ENCODE results near the gene SNRPA1. TPM values are rescaled to one million over a fixed set of nuclear protein-coding genes. Genes with fewer than 3 reads are reported as not detected.

The SNRPA1 gene
- total RNA-seq, 2 experiments from 2014 or later = 214 to 222 TPM

- peak in 1 of 14 experiments; percentile 28 for DNase-seq
- TF ChIP-seq CTCF (IDR thresholded peaks at IDR 0.05) = no peak
- no peak overlapping the region for H3K4me3 ChIP-seq (ENCODE audit: low read length)
- Mint-ChIP-seq H3K4me1 (ENCODE audit: low read depth) (no peaks in the 10 kb centered on the region), H3K4me3 (no peak overlapping the region), H3K36me3 (ENCODE audit: low read depth) (no peaks in the 10 kb centered on the region), H3K27ac (no peak overlapping the region), H3K27me3 (peaks cover 10% of the 10 kb centered on the region), H3K9me3 (no peaks in the 10 kb centered on the region)
- ChIA-PET CTCF (interaction anchor here (1.4 kb wide), 1 partner anchor 9 kb away, joined by 4 read pairs; no protein-coding TSS in a partner anchor), POLR2A (no interaction called here)
- no peaks in the 10 kb centered on the region for H3K9me3 ChIP-seq (ENCODE audit: control insufficient read depth in 1 of 2, insufficient read depth in 1 of 2, low read length in 2 of 2)
- H3K27me3 ChIP-seq (ENCODE audit: control insufficient read depth in 1 of 2, insufficient read depth in 2 of 2, low read length in 2 of 2) = peaks cover 0 to 2% of the 10 kb centered on the region in 2 experiments
- ATAC-seq (ENCODE audit: poor library complexity) = no peak
- intact Hi-C loops (cut with DNase I, micrococcal nuclease) = no loop called here
- H3K27ac ChIP-seq (ENCODE audit: low read depth in 1 of 2, low read length in 2 of 2) = no peak overlapping the region
- no peaks in the 10 kb centered on the region for H3K4me1 ChIP-seq (ENCODE audit: insufficient read depth, low read length)
- no peaks in the 10 kb centered on the region for H3K36me3 ChIP-seq (ENCODE audit: insufficient read depth, low read length)
Measured at GRCh38 chr15:101309436-101310160, 14.6 kb upstream of the SNRPA1 start.

GRCh38 chr15:101308604-101309435 is 13.8 kb upstream of the SNRPA1 start:
- ChIA-PET CTCF (interaction anchor here (1.4 kb wide), 1 partner anchor 9 kb away, joined by 4 read pairs; no protein-coding TSS in a partner anchor), POLR2A (no interaction called here)
- Mint-ChIP-seq H3K27ac (no peak overlapping the region), H3K4me3 (no peak overlapping the region), H3K27me3 (peaks cover 6% of the 10 kb centered on the region), H3K9me3 (no peaks in the 10 kb centered on the region), H3K36me3 (ENCODE audit: low read depth) (no peaks in the 10 kb centered on the region), H3K4me1 (ENCODE audit: low read depth) (no peaks in the 10 kb centered on the region)
- Histone ChIP-seq H3K9me3 (ENCODE audit: control insufficient read depth in 1 of 2, insufficient read depth in 1 of 2, low read length in 2 of 2) (no peaks in the 10 kb centered on the region), H3K4me1 (ENCODE audit: insufficient read depth, low read length) (no peaks in the 10 kb centered on the region), H3K27ac (ENCODE audit: low read depth in 1 of 2, low read length in 2 of 2) (no peak overlapping the region), H3K36me3 (ENCODE audit: insufficient read depth, low read length) (no peaks in the 10 kb centered on the region), H3K4me3 (ENCODE audit: low read length) (no peak overlapping the region), H3K27me3 (ENCODE audit: control insufficient read depth in 1 of 2, insufficient read depth in 2 of 2, low read length in 2 of 2) (peaks cover 0 to 2% of the 10 kb centered on the region in 2 experiments)
- no peak for TF ChIP-seq CTCF (IDR thresholded peaks at IDR 0.05)
- ATAC-seq (ENCODE audit: poor library complexity) = no peak
- DNase-seq = peak in 1 of 14 experiments; percentile 19
- intact Hi-C loops (cut with DNase I, micrococcal nuclease) = no loop called here

- no peak overlapping the region for H3K27ac ChIP-seq (ENCODE audit: low read depth in 1 of 2, low read length in 2 of 2)
- Mint-ChIP-seq H3K27me3 (peaks cover 4% of the 10 kb centered on the region), H3K9me3 (no peaks in the 10 kb centered on the region), H3K27ac (no peak overlapping the region), H3K4me3 (no peak overlapping the region), H3K36me3 (ENCODE audit: low read depth) (no peaks in the 10 kb centered on the region), H3K4me1 (ENCODE audit: low read depth) (no peaks in the 10 kb centered on the region)
- H3K27me3 ChIP-seq (ENCODE audit: control insufficient read depth in 1 of 2, insufficient read depth in 2 of 2, low read length in 2 of 2) = peaks cover 0 to 2% of the 10 kb centered on the region in 2 experiments
- intact Hi-C loops (cut with DNase I, micrococcal nuclease) = no loop called here
- no peaks in the 10 kb centered on the region for H3K36me3 ChIP-seq (ENCODE audit: insufficient read depth, low read length)
- ATAC-seq (ENCODE audit: poor library complexity) (no peak), DNase-seq (peak in 1 of 14 experiments; percentile 30)
- H3K4me1 ChIP-seq (ENCODE audit: insufficient read depth, low read length) = no peaks in the 10 kb centered on the region
- POLR2A ChIA-PET = interaction anchor here (1.0 kb wide), 1 partner anchor 12 kb away, joined by 3 read pairs; no protein-coding TSS in a partner anchor
- no peak for TF ChIP-seq CTCF (IDR thresholded peaks at IDR 0.05)
- no peak overlapping the region for H3K4me3 ChIP-seq (ENCODE audit: low read length)
- no peaks in the 10 kb centered on the region for H3K9me3 ChIP-seq (ENCODE audit: control insufficient read depth in 1 of 2, insufficient read depth in 1 of 2, low read length in 2 of 2)
- CTCF ChIA-PET = interaction anchor here (1.4 kb wide), 1 partner anchor 8 kb away, joined by 4 read pairs; no protein-coding TSS in a partner anchor
Measured at GRCh38 chr15:101307897-101308603, 13.0 kb upstream of the SNRPA1 start.
